HG03045 (cell line): Measurements from ENCODE around the gene TDP1.
"Not testable (repeated sequence)": the region's sequence is repeated elsewhere in the genome, so short reads cannot be mapped to it uniquely, and the experiment has no call there.

Experiments used
- ATAC-seq: cut with Tn5 transposase; IDR thresholded peaks from one replicate; pipeline ENCODE4 v1.9.1; 2021; ENCODE audit warnings: mild to moderate bottlenecking, moderate library complexity; ENCODE audit not compliant: unreplicated experiment

TDP1 gene

GRCh38 chr14:90042496-90043252 lies 86.9 kb downstream of the TDP1 start:
- ATAC-seq: no peak

- no peak for ATAC-seq
Measured at GRCh38 chr14:90045616-90046015, 89.9 kb downstream of the TDP1 start.

GRCh38 chr14:90049390-90049789 lies 93.7 kb downstream of the TDP1 start:
- ATAC-seq: no peak

- ATAC-seq: no peak
Measured at GRCh38 chr14:90050271-90050670, 94.5 kb downstream of the TDP1 start.

- ATAC-seq: no peak
Measured at GRCh38 chr14:90053044-90053443, 97.3 kb downstream of the TDP1 start.

DNA sequence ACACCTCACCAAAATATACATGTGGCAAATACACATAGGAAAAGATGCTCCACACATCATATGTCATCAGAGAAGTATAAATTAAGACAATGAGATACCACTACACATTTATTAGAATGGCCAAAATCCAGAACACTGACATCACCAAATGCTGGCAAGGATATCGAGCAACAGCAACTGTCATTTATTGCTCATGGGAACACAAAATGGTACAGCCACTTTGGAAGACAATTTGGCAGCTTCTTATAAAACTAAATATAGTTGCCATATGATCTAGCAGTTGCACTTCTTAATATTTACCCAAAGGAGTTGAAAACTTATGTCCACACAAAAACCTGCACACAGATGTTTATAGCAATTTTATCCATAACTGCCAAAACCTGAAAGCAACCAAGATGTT lies 99.1 kb downstream of the TDP1 start:
- ATAC-seq: no peak

GRCh38 chr14:90056826-90057225 lies 101.1 kb downstream of the TDP1 start:
- no peak for ATAC-seq

DNA sequence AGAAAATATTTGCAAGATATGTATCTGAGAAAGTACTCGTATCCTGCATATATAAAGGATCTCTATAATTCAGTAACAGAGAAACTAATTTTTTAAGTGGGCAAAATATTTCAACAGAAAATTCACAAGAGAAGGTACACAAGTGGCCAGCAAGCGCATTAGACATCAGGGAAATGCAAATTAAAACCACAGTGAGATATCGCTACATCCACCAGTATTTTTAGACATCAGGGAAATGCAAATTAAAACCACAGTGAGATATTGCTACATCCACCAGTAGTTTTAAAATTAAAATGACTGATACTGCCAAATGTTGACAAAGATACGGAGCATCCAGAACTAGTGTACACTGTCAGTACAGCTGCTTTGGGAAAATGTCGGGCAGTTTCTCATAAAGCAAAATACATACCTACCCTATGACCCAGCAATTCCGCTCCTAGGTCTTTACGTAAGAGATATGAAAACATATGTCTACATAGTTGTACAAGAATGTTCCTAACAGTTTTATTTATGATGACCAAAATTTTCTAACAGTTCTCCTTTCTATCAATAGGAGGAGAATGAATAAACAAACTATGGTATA lies 103.2 kb downstream of the TDP1 start:
- ATAC-seq: no peak

- peak; percentile 60 for ATAC-seq
Measured at GRCh38 chr14:90060312-90060964, 104.7 kb downstream of the TDP1 start.

- ATAC-seq: no peak
Measured at GRCh38 chr14:90060965-90061684, 105.4 kb downstream of the TDP1 start.

GRCh38 chr14:90061685-90062126 lies 106.0 kb downstream of the TDP1 start, which contains the start of gene KCNK13:
TSS of gene KCNK13 (plus strand) at chr14:90061994. CDS start at chr14:90062206, 212 bp downstream.
- no peak for ATAC-seq

DNA sequence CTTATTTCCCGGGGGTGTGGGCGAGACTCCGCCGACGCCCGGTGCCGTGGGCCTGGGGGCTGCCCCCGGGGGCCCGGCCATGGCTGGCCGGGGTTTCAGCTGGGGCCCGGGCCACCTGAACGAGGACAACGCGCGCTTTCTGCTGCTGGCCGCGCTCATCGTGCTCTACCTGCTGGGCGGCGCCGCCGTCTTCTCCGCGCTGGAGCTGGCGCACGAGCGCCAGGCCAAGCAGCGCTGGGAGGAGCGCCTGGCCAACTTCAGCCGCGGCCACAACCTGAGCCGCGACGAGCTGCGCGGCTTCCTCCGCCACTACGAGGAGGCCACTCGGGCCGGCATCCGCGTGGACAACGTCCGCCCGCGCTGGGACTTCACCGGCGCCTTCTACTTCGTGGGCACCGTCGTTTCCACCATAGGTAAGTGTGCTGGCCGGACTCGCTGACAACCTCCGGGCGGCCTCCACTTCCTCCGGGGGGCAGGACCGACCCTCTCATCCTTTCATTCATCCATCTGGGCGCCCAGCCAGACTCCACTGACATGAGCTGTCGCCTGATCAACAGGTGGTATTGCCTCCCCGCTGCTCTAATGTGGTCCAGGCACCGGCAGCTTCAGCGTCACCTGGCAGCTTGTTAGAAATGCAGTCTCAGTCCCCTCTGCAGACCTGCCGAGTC lies 106.5 kb downstream of the TDP1 start:
- no peak for ATAC-seq

DNA sequence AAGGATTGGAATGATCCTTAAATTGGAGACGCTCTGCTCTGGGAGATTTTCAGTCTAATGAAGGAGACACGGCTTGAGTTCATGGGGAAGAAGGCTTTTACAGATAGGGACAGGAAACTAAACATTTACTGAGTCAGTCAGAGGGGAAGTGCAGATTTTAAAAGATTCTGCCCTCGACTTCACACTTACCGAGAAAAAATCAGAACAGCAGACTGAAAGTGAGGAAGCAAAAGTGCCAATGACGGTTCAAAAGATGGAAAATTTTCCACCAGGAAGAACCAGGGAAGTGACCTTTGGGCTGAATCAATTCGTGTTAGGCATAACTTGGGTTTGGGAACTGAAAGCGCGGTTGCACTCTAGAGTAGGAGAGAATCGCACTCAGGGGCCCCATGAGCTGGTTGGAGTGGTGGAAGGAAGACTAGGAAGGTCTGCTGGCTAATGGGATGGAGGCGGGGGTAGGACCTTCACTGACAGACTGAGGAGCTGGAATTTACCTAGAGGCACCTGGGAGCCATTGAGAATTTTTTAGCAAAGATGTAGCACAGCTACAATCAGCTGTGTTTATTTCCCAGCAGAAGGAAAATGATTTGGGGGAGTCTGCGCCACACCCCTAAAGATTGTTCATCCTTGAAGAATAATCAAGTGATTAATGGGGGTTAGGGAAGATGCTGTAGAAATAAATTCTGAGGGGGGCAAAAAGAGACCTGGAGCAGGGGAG lies 107.3 kb downstream of the TDP1 start:
- ATAC-seq: no peak

GRCh38 chr14:90072350-90072749 lies 116.6 kb downstream of the TDP1 start:
- no peak for ATAC-seq

DNA sequence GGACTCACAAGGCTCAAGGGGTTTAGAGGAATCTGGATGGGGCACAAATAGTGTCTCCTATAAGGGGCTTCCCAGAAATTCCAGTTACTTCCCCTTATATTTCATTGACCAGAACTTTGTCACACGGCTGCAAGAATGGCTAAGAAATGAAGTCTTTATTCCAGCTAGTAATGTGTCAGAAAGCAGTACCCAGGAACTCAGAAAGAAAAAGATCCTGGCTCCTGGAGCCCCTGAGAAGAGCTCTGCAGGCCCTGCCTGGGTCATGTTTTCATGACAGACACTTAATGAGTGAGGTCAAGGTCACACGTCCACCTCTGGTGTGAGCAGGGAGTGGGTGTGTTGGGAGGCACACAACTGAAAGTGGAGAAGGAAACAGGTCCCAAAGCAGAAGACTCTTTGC lies 123.8 kb downstream of the TDP1 start:
- ATAC-seq: no peak

- ATAC-seq: no peak
Measured at GRCh38 chr14:90087433-90087832, 131.7 kb downstream of the TDP1 start.

DNA sequence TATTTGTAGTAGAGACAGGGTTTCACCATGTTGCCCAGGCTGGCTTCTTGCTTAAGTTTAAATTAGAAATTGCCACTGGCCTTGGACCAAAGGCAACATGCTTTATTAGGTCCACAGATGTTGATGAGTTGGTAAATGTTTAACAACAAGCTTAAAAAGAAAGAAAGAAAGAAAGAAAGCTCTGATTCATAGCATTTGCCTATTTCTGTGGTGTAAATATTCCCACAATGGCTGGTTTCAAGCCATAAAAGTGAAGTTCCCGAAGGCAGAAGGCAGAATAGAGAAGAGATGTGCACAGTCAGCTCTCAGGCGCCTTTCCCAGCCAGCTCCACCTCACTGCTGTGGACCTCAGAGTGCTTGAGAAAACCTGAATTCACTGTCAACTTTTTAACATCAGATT lies 132.4 kb downstream of the TDP1 start:
- ATAC-seq: no peak

DNA sequence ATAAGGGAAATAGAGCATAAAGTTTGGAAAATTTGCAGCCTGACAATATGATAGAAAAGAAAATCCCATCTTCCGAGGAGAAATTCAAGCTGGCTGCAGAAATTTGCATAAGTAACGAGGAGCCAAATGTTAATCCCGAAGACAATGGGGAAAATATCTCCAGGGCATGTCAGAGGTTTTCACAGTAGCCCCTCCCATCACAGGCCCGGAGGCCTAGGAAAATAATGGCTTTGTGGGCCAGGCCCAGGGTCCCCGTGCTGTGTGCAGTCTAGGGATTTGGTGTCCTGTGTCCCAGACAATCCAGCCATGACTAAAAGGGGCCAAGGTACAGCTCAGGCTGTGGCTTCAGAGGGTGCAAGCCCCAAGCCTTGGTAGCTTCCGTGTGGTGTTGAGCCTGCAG lies 133.8 kb downstream of the TDP1 start:
- ATAC-seq: not testable (repeated sequence)

- ATAC-seq: no peak
Measured at GRCh38 chr14:90091393-90091792, 135.7 kb downstream of the TDP1 start.

DNA sequence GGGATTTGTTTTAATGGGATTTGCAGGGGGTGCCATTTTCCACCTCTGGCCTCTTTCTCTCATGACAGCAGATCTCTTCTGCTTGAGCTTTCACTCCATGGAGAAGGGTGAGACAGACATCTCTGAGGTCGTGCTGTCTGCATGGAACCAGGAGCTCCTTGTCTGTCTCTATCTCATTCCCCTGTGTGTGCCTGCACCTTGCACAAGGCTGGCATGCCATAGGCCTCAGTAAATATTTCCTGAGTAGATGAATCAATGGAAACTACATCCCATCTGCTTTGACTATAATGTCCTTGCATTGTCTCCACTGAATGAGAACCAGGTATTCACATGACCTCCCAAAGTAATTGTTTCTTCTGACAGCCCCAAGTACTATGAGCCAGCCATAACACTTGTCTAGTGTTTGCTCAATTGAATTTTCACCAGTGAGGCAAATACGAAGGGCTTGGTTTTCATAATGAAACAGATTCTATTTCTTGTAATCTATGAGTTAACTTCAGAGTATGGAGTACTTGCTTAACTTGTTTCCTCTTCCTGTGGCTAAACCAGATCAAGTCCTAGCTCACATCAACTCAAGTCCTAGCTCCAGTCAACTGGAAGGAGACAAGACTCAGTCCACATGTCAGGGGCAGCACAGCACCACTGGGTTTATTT lies 138.3 kb downstream of the TDP1 start:
- no peak for ATAC-seq
